SKM-1 (cell line): ENCODE results near the gene ING3.

Experiments
- DNase-seq: peaks from one replicate; lab custom pipeline; 2025; ENCODE audit not compliant: unreplicated experiment; lab: John Stamatoyannopoulos, UW

Gene ING3, protein sequence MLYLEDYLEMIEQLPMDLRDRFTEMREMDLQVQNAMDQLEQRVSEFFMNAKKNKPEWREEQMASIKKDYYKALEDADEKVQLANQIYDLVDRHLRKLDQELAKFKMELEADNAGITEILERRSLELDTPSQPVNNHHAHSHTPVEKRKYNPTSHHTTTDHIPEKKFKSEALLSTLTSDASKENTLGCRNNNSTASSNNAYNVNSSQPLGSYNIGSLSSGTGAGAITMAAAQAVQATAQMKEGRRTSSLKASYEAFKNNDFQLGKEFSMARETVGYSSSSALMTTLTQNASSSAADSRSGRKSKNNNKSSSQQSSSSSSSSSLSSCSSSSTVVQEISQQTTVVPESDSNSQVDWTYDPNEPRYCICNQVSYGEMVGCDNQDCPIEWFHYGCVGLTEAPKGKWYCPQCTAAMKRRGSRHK

DNA sequence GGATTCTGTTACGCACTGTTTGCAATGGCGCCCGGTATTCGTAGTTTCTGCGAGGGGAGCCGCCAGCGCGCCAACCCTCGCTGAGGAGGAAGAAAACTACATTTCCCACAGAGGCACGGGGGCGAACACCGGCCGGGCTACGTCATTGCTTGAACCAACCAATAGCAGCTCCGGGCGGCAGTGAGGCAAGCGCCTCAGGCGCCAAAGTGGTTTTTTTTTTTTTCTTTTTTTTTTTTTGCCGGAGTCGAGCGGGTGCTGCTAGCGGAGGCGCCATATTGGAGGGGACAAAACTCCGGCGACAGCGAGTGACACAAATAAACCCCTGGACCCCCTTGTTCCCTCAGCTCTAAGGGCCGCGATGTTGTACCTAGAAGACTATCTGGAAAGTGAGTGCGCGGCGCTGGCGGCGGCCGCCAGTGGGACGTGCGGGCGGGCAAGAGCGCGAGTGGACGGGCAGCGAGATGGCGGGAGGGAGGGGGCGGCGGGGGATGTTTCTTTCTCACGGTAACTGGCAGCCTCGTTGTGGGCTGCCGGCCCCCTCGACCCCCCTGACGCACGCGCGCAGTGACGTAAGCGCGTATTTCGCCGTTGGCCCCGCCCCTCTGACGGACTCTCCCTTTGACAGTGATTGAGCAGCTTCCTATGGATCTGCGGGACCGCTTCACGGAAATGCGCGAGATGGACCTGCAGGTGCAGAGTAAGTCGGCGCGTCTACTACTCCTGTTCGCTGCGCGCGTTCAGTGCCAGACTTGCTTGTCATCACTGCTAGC is at the start of gene ING3:
TSS of gene ING3 (plus strand) at position 239 of the 770 bp plus-strand sequence. CDS start at position 359, 120 bp downstream.
- DNase-seq: peak; percentile 88

- no peak for DNase-seq
These were observed 35.1 kb upstream of the ING3 start for GRCh38 chr7:120915314-120916105.

- DNase-seq: no peak
These were observed 34.5 kb upstream of the ING3 start for GRCh38 chr7:120916121-120916520.

DNA sequence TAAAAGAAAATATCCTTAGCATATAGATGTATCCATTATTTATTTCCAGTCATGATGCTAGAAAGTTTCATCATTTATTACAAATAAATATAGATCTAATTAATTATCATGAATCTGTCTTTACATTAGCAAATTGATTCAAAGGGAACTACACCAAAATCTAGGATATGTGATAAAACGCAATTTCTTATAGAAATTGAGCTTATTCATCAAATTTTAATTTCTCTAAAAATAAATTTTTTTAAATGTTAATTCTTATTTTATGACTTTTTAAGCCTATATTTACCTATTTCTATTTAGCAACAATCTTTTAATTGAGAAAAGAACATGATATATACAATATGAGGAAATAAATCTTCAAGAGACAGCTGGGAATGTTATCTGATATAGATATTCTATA is 34.0 kb upstream of the ING3 start:
- no peak for DNase-seq

- no peak for DNase-seq
These were observed 31.1 kb upstream of the ING3 start for GRCh38 chr7:120919466-120919865.

DNA sequence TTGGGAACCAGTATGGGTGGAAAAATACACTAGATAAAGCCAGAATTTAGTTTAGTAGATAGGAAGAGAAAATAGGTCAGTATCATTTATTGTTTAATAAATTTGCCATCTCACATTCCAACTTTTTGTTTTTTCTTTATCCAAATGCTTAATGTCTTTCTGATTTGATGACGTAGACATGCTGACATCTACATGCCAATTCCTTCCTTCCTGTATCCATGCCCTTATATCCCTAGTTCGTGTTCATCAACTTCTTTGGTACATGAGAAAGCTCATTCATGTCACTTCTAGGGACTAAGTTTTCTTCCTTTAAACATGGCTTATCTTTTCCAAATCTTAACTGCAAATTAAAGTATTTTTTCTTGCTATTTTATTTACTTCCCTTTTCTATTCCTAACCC is 30.5 kb upstream of the ING3 start:
- DNase-seq: no peak

DNA sequence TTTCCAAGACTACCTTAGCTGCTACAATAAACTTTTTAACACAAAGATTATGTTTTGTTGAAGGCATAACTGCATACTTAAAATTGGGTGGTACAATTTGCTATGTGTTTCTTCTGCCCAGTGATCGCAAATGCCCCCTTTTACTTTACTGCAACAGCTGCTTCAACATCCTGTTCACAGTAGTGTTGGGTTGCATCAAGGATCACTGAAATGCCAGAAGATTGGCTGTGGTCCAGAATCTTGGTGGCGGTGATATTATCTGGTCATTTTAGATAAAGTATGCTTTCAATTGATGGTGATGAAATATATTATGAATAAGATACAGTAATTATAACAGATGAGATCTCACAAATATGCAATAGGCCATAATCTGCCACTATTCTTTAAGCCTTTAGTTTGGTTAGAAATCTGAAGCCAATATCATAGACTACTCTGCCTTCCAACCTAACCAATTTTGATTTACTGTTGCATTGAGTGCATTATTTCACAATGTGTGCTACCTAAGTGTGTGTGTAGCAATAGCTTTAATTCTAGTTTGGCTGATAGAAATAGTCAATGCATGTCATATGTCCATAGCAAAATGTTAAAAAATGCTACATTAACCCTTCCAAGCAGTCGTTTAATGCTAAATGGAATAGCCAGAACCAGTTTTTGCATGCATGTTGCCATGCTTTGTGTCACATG is 29.8 kb upstream of the ING3 start:
- no peak for DNase-seq

DNA sequence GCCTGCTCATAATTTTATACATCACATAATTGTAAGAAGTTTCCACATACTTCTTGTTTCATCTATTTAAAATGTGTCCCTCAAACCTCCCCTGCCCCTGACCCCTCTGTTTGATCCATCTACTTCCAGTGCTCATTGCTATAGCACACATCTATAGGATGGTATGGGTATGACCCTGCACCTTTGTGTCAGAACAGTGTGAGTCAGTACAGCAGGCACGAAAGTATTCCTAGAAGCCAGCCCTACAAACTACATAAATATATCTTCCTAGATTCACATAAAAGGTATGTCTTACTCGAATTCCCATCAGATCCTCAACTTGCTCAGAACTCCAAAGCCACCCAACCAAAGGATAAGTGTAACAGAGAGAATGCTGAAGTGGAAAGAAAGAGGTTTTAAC is 25.7 kb upstream of the ING3 start:
- no peak for DNase-seq

GRCh38 chr7:120925392-120925791 is 25.2 kb upstream of the ING3 start:
- no peak for DNase-seq

DNA sequence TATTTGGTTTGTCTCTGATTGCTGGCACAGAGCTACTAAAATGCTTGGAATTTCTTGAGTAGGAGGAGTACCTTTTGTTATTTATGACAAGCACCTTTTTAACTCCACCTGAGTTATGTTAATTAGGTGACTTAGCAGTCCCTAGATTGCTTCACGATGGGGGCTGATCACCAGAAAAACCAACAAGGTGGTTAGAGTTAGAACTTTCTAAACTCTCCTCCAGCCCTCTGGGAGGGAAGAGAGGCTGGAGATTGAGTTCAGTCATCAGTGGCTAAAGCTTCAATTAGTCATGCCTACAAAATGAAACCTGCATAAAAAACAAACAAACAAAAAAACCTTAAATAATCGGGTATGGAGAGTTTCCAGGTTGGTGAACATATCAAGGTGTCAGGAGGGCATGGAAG is 23.6 kb upstream of the ING3 start:
- no peak for DNase-seq

- no peak for DNase-seq
These were observed 23.0 kb upstream of the ING3 start for GRCh38 chr7:120927454-120928103.

DNA sequence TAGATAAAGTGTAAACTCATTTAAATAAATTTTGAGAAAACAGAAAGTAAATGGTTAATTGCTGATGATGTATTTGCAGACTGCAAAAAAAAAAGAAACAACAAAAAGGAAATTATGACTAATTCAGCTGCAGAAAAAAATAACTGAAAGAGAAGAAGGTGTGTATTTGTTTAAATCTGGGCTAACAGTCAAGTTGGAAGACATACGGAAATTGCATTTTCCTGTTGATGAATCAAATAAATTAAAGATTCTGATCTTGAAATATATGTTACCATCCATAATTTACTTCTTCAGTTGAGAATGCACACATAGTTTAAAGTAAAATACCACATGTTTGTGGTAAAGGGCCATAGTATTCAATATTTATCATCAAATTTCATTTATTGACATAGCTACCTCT is 19.3 kb upstream of the ING3 start:
- no peak for DNase-seq

DNA sequence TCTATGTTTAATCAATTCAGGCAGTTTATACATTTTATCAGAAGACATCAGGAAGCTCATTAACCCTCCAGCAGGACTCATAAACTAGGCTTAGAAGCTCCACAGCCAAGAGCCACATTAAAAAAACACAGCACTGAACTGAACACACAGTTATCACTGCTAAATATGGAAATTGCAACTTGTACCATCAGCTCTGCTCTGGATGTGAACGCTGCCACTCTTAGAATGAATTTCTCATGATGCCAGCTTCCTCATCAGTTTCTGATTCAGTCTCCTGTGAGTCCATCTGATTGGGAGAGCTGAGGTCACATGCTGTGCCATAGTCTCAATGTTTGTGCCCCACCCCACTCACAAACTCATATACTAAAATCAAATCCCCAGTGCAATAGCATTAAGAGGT is 17.1 kb upstream of the ING3 start:
- DNase-seq: no peak

DNA sequence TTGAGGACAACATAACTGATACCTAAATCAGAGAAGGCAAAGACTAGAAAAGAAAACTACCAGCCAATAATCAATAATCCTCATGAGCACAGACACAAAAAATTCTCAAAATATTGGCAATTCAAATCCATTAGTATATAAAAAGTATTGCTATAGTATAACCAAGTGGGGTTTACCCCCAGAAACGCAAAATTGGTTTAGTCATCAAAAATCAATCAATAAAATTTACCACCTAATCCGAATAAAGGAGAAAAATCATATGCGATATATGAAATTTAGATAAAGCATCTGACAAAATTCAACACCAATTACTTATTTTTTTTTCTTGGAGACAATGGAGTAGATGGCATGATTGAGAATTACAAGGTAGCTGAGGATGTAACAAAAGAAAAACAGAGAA is 11.2 kb upstream of the ING3 start:
- DNase-seq: no peak

DNA sequence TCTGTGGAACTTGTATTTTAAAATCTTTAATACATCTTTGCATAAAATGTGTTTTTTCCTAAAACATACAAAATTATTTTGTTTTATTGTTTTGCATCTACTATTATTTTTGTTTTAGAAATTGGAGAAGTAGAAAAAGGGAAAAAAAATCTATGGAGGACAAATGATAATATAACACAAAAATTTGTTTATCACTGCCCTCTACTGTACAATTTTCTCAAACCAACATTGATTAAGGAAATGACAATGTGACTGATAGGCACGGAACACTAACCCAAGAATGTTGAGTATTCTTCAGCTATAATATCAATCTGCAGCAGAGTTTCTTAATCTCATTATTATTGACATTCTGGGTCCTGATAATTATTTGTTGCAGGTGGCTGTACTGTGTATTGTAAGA is 9.5 kb upstream of the ING3 start:
- no peak for DNase-seq

DNA sequence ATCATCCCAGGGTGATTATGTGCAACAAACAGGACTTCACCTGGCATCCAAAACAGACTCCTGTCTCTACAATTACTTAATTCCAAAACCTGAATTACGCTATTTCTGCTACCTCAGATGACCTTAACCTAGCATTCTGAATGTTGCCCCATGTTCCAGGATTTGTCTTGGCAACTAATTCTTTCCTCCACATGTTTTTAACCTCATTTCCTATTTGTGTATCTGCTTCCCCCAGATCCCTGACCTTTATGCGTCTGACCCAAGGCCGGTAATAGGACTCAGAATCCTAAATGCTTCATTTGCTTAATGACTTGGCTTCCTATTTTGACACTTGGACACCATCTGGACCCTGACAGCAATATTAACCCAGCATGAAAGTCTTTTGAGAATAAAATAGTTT is 8.7 kb upstream of the ING3 start:
- DNase-seq: no peak

DNA sequence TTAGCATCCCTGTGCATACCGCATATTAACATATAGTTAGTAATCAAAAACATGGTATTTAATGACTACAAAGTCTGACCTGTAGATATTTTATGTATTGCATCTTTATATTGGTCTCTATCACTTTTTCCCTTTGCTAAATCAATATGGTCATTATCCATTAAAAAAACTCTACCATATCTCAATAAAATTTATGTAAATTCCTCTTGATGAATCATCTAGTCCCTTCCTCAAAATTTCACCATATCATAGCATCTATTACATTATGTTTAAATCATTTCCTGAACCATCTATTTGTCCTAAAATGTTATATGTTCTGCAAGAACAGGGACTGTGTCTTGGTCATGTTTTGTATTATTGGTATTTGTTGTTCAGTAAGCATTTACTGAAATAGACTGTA is 7.7 kb upstream of the ING3 start:
- DNase-seq: no peak

- DNase-seq: no peak
These were observed 5.6 kb upstream of the ING3 start for GRCh38 chr7:120944826-120945562.

DNA sequence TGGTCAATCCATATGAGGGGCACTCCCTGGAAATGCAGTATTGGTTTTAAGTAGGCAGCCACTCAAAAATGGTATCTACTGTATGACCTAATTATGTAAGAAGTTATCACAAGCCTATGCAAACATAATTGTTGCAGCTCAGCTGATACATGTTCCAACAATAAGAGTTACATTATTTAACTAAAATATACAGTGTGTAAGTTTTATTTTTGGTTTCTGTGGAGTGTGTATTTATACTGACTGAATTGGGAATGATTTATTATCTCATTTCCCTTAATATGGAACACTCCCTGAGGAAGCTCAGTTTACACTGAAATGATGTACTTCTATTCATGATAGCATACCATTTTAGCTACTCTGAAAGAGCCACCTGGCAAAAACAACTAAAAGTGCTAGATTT is 2.6 kb upstream of the ING3 start:
- no peak for DNase-seq

- DNase-seq: no peak
These were observed 1.1 kb upstream of the ING3 start for GRCh38 chr7:120949393-120949911.
